Astrocyte (in vitro differentiated cells and primary cell): Measurements from ENCODE around the gene HEATR1.

Experiments used
- CTCF ChIP-seq: IDR thresholded peaks from 2 replicates; pipeline ENCODE4 v1.5.1; 2011; ENCODE audit warnings: low read depth, mild to moderate bottlenecking, inconsistent platforms, low read length, moderate library complexity; ENCODE audit not compliant: insufficient read depth
- EZH2 ChIP-seq: IDR thresholded peaks from 2 replicates; pipeline ENCODE4 v1.6.1; 2012; ENCODE audit warnings: mild to moderate bottlenecking, low read length, inconsistent platforms; ENCODE audit not compliant: insufficient read depth

GRCh38 chr1:236552901-236553300 is 51.4 kb downstream of the HEATR1 start:
- TF ChIP-seq EZH2 (no peak), CTCF (no peak)
